ENCODE measurements around the gene ADAMTS3. TPM values are rescaled to one million over a fixed set of nuclear protein-coding genes. Genes with fewer than 3 reads are reported as not detected.

Gene ADAMTS3
- total RNA-seq, 1 donor from 2014 or later: 2.7 TPM

GRCh38 chr4:72313121-72313520 is 255.9 kb downstream of the ADAMTS3 start:
- no peaks in the 10 kb centered on the region for H3K36me3 Mint-ChIP-seq (ENCODE audit: low read depth)

GRCh38 chr4:72312032-72312650 is 256.9 kb downstream of the ADAMTS3 start:
- no peak for DNase-seq (ENCODE audit: low read depth, low spot score)
- peaks cover 34% of the 10 kb centered on the region for H3K4me1 Mint-ChIP-seq
- TF ChIP-seq CTCF (conservative IDR thresholded peaks at IDR 0.05): no peak
- peak overlapping the region; percentile 35 for H3K27ac Mint-ChIP-seq (ENCODE audit: unreplicated experiment)
- no peaks in the 10 kb centered on the region for H3K9me3 Mint-ChIP-seq
- H3K36me3 Mint-ChIP-seq (ENCODE audit: low read depth): no peaks in the 10 kb centered on the region
- H3K27me3 Mint-ChIP-seq (ENCODE audit: low read depth): no peaks in the 10 kb centered on the region
- peak overlapping the region; percentile 11 for H3K4me3 Mint-ChIP-seq

More at GRCh38 chr4:72313121-72313520, 255.9 kb downstream of the ADAMTS3 start:
- H3K4me1 Mint-ChIP-seq: peaks cover 34% of the 10 kb centered on the region
- H3K27me3 Mint-ChIP-seq (ENCODE audit: low read depth): no peaks in the 10 kb centered on the region
- H3K9me3 Mint-ChIP-seq: no peaks in the 10 kb centered on the region
- TF ChIP-seq CTCF (conservative IDR thresholded peaks at IDR 0.05): no peak
- H3K27ac Mint-ChIP-seq (ENCODE audit: unreplicated experiment): peak overlapping the region; percentile 91
- no peak overlapping the region for H3K4me3 Mint-ChIP-seq
- no peak for DNase-seq (ENCODE audit: low read depth, low spot score)

GRCh38 chr4:72311291-72311690 is 257.7 kb downstream of the ADAMTS3 start:
- H3K27ac Mint-ChIP-seq (ENCODE audit: unreplicated experiment): no peak overlapping the region
- H3K9me3 Mint-ChIP-seq: no peaks in the 10 kb centered on the region
- no peaks in the 10 kb centered on the region for H3K27me3 Mint-ChIP-seq (ENCODE audit: low read depth)

GRCh38 chr4:72305620-72306019 is 263.4 kb downstream of the ADAMTS3 start:
- Mint-ChIP-seq H3K27ac (ENCODE audit: unreplicated experiment) (no peak overlapping the region), H3K27me3 (ENCODE audit: low read depth) (no peaks in the 10 kb centered on the region), H3K36me3 (ENCODE audit: low read depth) (no peaks in the 10 kb centered on the region), H3K4me1 (peaks cover 11% of the 10 kb centered on the region), H3K4me3 (no peak overlapping the region), H3K9me3 (no peaks in the 10 kb centered on the region)
- no peak for DNase-seq (ENCODE audit: low read depth, low spot score)
- no peak for TF ChIP-seq CTCF (conservative IDR thresholded peaks at IDR 0.05)

More at GRCh38 chr4:72311291-72311690, 257.7 kb downstream of the ADAMTS3 start:
- TF ChIP-seq CTCF (conservative IDR thresholded peaks at IDR 0.05): no peak
- H3K4me3 Mint-ChIP-seq: no peak overlapping the region
- DNase-seq (ENCODE audit: low read depth, low spot score): no peak
- peaks cover 34% of the 10 kb centered on the region for H3K4me1 Mint-ChIP-seq
- no peaks in the 10 kb centered on the region for H3K36me3 Mint-ChIP-seq (ENCODE audit: low read depth)

GRCh38 chr4:72305080-72305479 is 263.9 kb downstream of the ADAMTS3 start:
- no peaks in the 10 kb centered on the region for H3K9me3 Mint-ChIP-seq
- H3K27me3 Mint-ChIP-seq (ENCODE audit: low read depth): no peaks in the 10 kb centered on the region
- no peaks in the 10 kb centered on the region for H3K36me3 Mint-ChIP-seq (ENCODE audit: low read depth)
- no peak for DNase-seq (ENCODE audit: low read depth, low spot score)
- no peak overlapping the region for H3K4me3 Mint-ChIP-seq
- TF ChIP-seq CTCF (conservative IDR thresholded peaks at IDR 0.05): no peak
- no peak overlapping the region for H3K27ac Mint-ChIP-seq (ENCODE audit: unreplicated experiment)
- H3K4me1 Mint-ChIP-seq: peaks cover 9% of the 10 kb centered on the region
